Measurements from ENCODE around the gene SNX1. TPM values are rescaled to one million over a fixed set of nuclear protein-coding genes. Genes with fewer than 3 reads are reported as not detected.

SNX1 gene
- total and polyA plus RNA-seq, 2 of the 13 experiments (the other 11 are each of a cell fraction or from before 2014, with no cell fraction given), result 29.3 to 60.1 TPM

DNA sequence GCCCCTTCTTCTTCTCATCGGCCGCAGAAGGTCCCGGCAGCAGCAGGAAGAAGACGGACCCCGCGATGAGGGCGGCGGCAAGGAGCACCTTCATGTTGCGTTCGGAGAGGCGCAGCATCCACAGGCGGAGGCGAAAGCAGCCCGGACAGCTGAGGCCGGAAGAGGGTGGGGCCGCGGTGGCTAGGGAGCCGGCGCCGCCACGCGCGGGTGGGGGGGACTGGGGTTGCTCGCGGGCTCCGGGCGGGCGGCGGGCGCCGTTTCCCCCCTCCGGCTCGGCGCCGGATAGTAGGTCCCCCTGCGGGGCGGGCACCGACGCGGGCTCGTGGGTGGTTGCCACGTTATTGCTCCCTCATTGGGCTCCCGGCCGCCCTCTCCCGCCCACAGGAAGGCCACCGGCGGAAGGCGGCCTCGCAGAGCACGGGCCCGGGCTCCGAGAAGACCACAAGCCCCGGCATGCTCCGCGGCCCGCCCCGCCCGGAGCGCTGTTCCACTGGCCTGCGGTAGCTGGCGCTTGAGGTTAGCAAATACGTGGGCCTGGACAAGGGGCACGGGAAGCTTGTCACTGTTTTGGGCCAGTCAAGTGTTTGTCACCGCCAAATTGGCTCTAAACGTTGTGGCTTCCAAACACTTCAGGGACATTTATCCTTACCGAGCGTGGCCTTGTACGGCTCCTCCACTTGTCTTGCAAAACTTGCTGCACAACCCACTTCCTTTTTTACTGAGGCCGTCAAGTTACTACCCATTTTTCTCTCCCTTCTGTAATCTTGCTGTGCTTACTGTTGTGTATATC lies 67.3 kb downstream of the SNX1 start, which contains the start of gene PPIB (continued):
- peak; percentile 20; the same call in 1 of the 2 replicates for TF ChIP-seq ZNF160 (CRISPR knock-in tag; IDR thresholded peaks at IDR 0.05)
- 0 out of 2 replicates have a peak, but pooled peaks have one; percentile 4 for TF ChIP-seq ZNF749 (CRISPR knock-in tag; IDR thresholded peaks at IDR 0.05; ENCODE audit: borderline replicate concordance)
- TF ChIP-seq SSRP1 (CRISPR knock-in tag; IDR thresholded peaks at IDR 0.05), result no peak
- TF ChIP-seq SIN3A (IDR thresholded peaks at IDR 0.05; ENCODE audit: borderline replicate concordance, low read depth, low read length), result peak; percentile 80; the same call in 1 of the 2 replicates
- TF ChIP-seq RNF219 (CRISPR knock-in tag; IDR thresholded peaks at IDR 0.05), result peak; percentile 94
- peak; percentile 49; the same call in 1 of the 2 replicates for TF ChIP-seq ZMAT3 (CRISPR knock-in tag; conservative IDR thresholded peaks at IDR 0.05)
- TF ChIP-seq DMAP1 (CRISPR knock-in tag; IDR thresholded peaks at IDR 0.05), result peak; percentile 88
- TF ChIP-seq, protein P1, sequence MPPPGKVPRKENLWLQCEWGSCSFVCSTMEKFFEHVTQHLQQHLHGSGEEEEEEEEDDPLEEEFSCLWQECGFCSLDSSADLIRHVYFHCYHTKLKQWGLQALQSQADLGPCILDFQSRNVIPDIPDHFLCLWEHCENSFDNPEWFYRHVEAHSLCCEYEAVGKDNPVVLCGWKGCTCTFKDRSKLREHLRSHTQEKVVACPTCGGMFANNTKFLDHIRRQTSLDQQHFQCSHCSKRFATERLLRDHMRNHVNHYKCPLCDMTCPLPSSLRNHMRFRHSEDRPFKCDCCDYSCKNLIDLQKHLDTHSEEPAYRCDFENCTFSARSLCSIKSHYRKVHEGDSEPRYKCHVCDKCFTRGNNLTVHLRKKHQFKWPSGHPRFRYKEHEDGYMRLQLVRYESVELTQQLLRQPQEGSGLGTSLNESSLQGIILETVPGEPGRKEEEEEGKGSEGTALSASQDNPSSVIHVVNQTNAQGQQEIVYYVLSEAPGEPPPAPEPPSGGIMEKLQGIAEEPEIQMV (CRISPR knock-in tag; IDR thresholded peaks at IDR 0.05; ENCODE audit: low read depth), result peak; percentile 24
- no peak for TF ChIP-seq RAD51 (IDR thresholded peaks at IDR 0.05; ENCODE audit: borderline replicate concordance)
- no peak for TF ChIP-seq ZEB1 (IDR thresholded peaks at IDR 0.05; ENCODE audit: insufficient replicate concordance, low read depth)
- no peak for TF ChIP-seq KDM6A (CRISPR knock-in tag; IDR thresholded peaks at IDR 0.05; ENCODE audit: low read depth)
- peak; percentile 61 for TF ChIP-seq ERF (CRISPR knock-in tag; IDR thresholded peaks at IDR 0.05)
- peak; percentile 49; the same call in 1 of the 2 replicates for TF ChIP-seq KMT2B (CRISPR knock-in tag; IDR thresholded peaks at IDR 0.05)
- TF ChIP-seq, protein P2, sequence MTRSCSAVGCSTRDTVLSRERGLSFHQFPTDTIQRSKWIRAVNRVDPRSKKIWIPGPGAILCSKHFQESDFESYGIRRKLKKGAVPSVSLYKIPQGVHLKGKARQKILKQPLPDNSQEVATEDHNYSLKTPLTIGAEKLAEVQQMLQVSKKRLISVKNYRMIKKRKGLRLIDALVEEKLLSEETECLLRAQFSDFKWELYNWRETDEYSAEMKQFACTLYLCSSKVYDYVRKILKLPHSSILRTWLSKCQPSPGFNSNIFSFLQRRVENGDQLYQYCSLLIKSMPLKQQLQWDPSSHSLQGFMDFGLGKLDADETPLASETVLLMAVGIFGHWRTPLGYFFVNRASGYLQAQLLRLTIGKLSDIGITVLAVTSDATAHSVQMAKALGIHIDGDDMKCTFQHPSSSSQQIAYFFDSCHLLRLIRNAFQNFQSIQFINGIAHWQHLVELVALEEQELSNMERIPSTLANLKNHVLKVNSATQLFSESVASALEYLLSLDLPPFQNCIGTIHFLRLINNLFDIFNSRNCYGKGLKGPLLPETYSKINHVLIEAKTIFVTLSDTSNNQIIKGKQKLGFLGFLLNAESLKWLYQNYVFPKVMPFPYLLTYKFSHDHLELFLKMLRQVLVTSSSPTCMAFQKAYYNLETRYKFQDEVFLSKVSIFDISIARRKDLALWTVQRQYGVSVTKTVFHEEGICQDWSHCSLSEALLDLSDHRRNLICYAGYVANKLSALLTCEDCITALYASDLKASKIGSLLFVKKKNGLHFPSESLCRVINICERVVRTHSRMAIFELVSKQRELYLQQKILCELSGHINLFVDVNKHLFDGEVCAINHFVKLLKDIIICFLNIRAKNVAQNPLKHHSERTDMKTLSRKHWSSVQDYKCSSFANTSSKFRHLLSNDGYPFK (CRISPR knock-in tag; IDR thresholded peaks at IDR 0.05; ENCODE audit: borderline replicate concordance), result peak; percentile 60; the same call in 1 of the 2 replicates
- peak; percentile 73 for TF ChIP-seq ZNF883 (CRISPR knock-in tag; IDR thresholded peaks at IDR 0.05; ENCODE audit: not compliant biosample characterization)
- no peak for TF ChIP-seq ZNF570 (CRISPR knock-in tag; IDR thresholded peaks at IDR 0.05; ENCODE audit: borderline replicate concordance)
- 0 out of 2 replicates have a peak, but pooled peaks have one; percentile 56 for TF ChIP-seq SP5 (CRISPR knock-in tag; IDR thresholded peaks at IDR 0.05; ENCODE audit: borderline replicate concordance, low read depth)
- TF ChIP-seq IRF2 (CRISPR knock-in tag; IDR thresholded peaks at IDR 0.05), result peak; percentile 58; the same call in 1 of the 2 replicates
- TF ChIP-seq HNRNPUL1 (IDR thresholded peaks at IDR 0.05; ENCODE audit: low read depth, low read length), result no peak; the same call in 1 of the 2 replicates
- peak; percentile 47; the same call in 1 of the 2 replicates for TF ChIP-seq ZNF552 (CRISPR knock-in tag; IDR thresholded peaks at IDR 0.05; ENCODE audit: borderline replicate concordance)

Measured in HepG2 (cell line).